Adrenal gland (tissue), 12 donors: ENCODE results near the gene QSOX2. TPM values are rescaled to one million over a fixed set of nuclear protein-coding genes. Genes with fewer than 3 reads are reported as not detected.

Experiments used
- DNase-seq, 7 donors: peaks; one replicate each; pipeline ENCODE4 v3.0.0-alpha.2; 2019 to 2020
- H3K27ac ChIP-seq, 5 donors: fragments of 200-600 bp; sonication (generic) in 4 of 5; 1 replicate in 3 of 5; 2 replicates in 2 of 5; pipeline versions ENCODE4 v1.5.1 to v1.8.0; 2016 to 2020; ENCODE audit warnings: mild to moderate bottlenecking in 1 of 5
- H3K27me3 ChIP-seq: fragments of 200-600 bp; 2 replicates; pipeline ENCODE4 v1.8.0; 2021
- H3K36me3 ChIP-seq, 2 donors: fragments of 200-600 bp; replicated peaks in 1 of 2; 1 replicate in 1 of 2; 2 replicates in 1 of 2; pipeline versions ENCODE4 v1.5.1 to v1.8.0; 2018 to 2022
- H3K4me1 ChIP-seq, 2 donors: fragments of 200-600 bp; replicated peaks in 1 of 2; 1 replicate in 1 of 2; 2 replicates in 1 of 2; pipeline versions ENCODE4 v1.5.1 to v1.8.0; 2018 to 2021
- H3K4me3 ChIP-seq, 4 donors: fragments of 200-600 bp; sonication (generic) in 3 of 4; one replicate each; pipeline ENCODE4 v1.5.1; 2016 to 2018
- H3K9me3 ChIP-seq, 3 donors: fragments of 200-600 bp; sonication (generic) in 1 of 3; replicated peaks in 1 of 3; 1 replicate in 2 of 3; 2 replicates in 1 of 3; pipeline versions ENCODE4 v1.5.1 to v1.8.0; 2016 to 2021
- CTCF ChIP-seq, 6 experiments: fragments of 450-650 bp in 4 of 6; fragments of 200-600 bp in 2 of 6; sonication (generic) in 1 of 6; IDR thresholded peaks; 1 replicate in 5 of 6; 2 replicates in 1 of 6; pipeline versions ENCODE4 v1.5.1 to v1.8.0; 2016 to 2021; ENCODE audit warnings: antibody characterized with exemption in 6 of 6, mild to moderate bottlenecking in 2 of 6, moderate library complexity in 1 of 6
- POLR2A ChIP-seq, 2 donors: fragments of 450-650 bp; IDR thresholded peaks; one replicate each; pipeline ENCODE4 v1.6.1; 2017; ENCODE audit warnings: antibody characterized with exemption in 2 of 2, mild to moderate bottlenecking in 2 of 2, moderate library complexity in 1 of 2
- WGBS, 4 donors: extraction: QIAGEN DNeasy Blood & Tissue Kit in 2 of 4; methylation state at CpG; one replicate each; pipeline versions ENCODE4 v1.1.5 to v1.1.7; 2013 to 2017; 5-methylcytosine and 5-hydroxymethylcytosine counted together
- intact Hi-C, 2 donors: fragments of 100-400 bp; cut with DNase I; formaldehyde crosslinking; loops; one replicate each; pipeline versions ENCODE4 v1.14.1 to v1.15.0; 2022 to 2023
- polyA plus RNA-seq, 3 donors: library from polyadenylated mRNA; stranded (reverse); fragments of 200-250 nt in 2 of 3; fragments of 350-450 nt in 1 of 3; fragmentation: Illumina TruSeq in 1 of 3; extraction: RNeasy Lipid Tissue Mini Kit (QIAGEN cat#74804) in 1 of 3; gene quantifications; one replicate each; pipeline ENCODE4 v1.2.3, GENCODE V29; 2013 to 2014
- total RNA-seq, 9 donors: library from RNA; depleted of rRNA in 4 of 9; stranded (reverse); fragments of >200 nt in 4 of 9; fragments of 120-200 nt in 1 of 9; fragmentation: NEBNext Ultra II Directional in 1 of 9; extraction: Animal tissue kit (Norgen Biotek cat#: 25700) in 1 of 9; gene quantifications; one replicate each; pipeline versions ENCODE4 v1.1.0 to v1.2.4, GENCODE V29; 2013 to 2023
- donor health status: healthy with polysubstance abuse.
- donor health status: Bipolar disorder and iron deficiency.
- donor health status: DM: yes; HTN: yes; CAD: no.
- donor health status: DM: no; HTN: no; CAD: no.
- donor health status: DM: no; HTN: no; CAD: no.
- donor health status: DM: yes; HTN: yes; CAD: no.

Gene QSOX2
- total and polyA plus RNA-seq, 12 donors: 6.4 to 14.3 (median 9.3) TPM

GRCh38 chr9:136264441-136265405 is 19.1 kb upstream of the QSOX2 start:
- Histone ChIP-seq H3K27me3 (no peaks in the 10 kb centered on the region), H3K4me1 (peaks cover 0 to 4% of the 10 kb centered on the region in 2 donors), H3K4me3 (no peak overlapping the region), H3K9me3 (no peaks in the 10 kb centered on the region), H3K36me3 (no peaks in the 10 kb centered on the region), H3K27ac (no peak overlapping the region)
- intact Hi-C loops: loop anchor here in 1 of 2 donors (5.0 kb wide), 1 partner anchor 92 kb away; no protein-coding TSS in a partner anchor
- WGBS, 4 donors: 84 to 88% (median 85%) methylated on average over 16 to 24 of the region's 24 CpGs
- no peak for DNase-seq
- TF ChIP-seq CTCF (IDR thresholded peaks at IDR 0.05): no peak
- no peak for TF ChIP-seq POLR2A (IDR thresholded peaks at IDR 0.05)

GRCh38 chr9:136264031-136264430 is 18.4 kb upstream of the QSOX2 start:
- intact Hi-C loops: no loop called here
- Histone ChIP-seq H3K36me3 (no peaks in the 10 kb centered on the region), H3K27me3 (no peaks in the 10 kb centered on the region), H3K27ac (no peak overlapping the region), H3K9me3 (no peaks in the 10 kb centered on the region), H3K4me3 (no peak overlapping the region), H3K4me1 (peaks cover 0 to 4% of the 10 kb centered on the region in 2 donors)
- 82 to 90% (median 84%) methylated on average over 7 to 19 of the region's 19 CpGs for WGBS, 4 donors
- no peak for DNase-seq
- no peak for TF ChIP-seq CTCF (IDR thresholded peaks at IDR 0.05)

GRCh38 chr9:136262671-136263178 is 17.1 kb upstream of the QSOX2 start:
- Histone ChIP-seq H3K27me3 (no peaks in the 10 kb centered on the region), H3K4me3 (no peak overlapping the region), H3K9me3 (no peaks in the 10 kb centered on the region), H3K36me3 (no peaks in the 10 kb centered on the region), H3K4me1 (peaks cover 0 to 4% of the 10 kb centered on the region in 2 donors), H3K27ac (no peak overlapping the region)
- no peak for DNase-seq
- TF ChIP-seq POLR2A (IDR thresholded peaks at IDR 0.05): no peak
- no peak for TF ChIP-seq CTCF (IDR thresholded peaks at IDR 0.05)
- intact Hi-C loops: no loop called here
- WGBS, 4 donors: 92 to 100% (median 94%) methylated on average over 1 to 6 of the region's 6 CpGs

- H3K27me3 ChIP-seq: no peaks in the 10 kb centered on the region
- WGBS, 4 donors: 85 to 88% (median 86%) methylated on average over 4 to 28 of the region's 28 CpGs
- TF ChIP-seq CTCF (IDR thresholded peaks at IDR 0.05): no peak
- no peak for TF ChIP-seq POLR2A (IDR thresholded peaks at IDR 0.05)
Measured at GRCh38 chr9:136261686-136262430, 16.2 kb upstream of the QSOX2 start.

More at GRCh38 chr9:136261686-136262430, 16.2 kb upstream of the QSOX2 start:
- intact Hi-C loops: no loop called here
- Histone ChIP-seq H3K36me3 (no peaks in the 10 kb centered on the region), H3K4me3 (no peak overlapping the region), H3K9me3 (no peaks in the 10 kb centered on the region), H3K4me1 (no peaks in the 10 kb centered on the region), H3K27ac (no peak overlapping the region)
- no peak for DNase-seq
